Colon (tissue), 2 donors: ENCODE measurements around the gene ANAPC2.

Experiments used
- FAIRE-seq: peaks from 2 replicates; lab custom pipeline; 2012; peaks lifted over from hg19 to GRCh38; lab: Jason Lieb, UNC
- donor health status: control.
- donor health status: control.

Gene ANAPC2

DNA sequence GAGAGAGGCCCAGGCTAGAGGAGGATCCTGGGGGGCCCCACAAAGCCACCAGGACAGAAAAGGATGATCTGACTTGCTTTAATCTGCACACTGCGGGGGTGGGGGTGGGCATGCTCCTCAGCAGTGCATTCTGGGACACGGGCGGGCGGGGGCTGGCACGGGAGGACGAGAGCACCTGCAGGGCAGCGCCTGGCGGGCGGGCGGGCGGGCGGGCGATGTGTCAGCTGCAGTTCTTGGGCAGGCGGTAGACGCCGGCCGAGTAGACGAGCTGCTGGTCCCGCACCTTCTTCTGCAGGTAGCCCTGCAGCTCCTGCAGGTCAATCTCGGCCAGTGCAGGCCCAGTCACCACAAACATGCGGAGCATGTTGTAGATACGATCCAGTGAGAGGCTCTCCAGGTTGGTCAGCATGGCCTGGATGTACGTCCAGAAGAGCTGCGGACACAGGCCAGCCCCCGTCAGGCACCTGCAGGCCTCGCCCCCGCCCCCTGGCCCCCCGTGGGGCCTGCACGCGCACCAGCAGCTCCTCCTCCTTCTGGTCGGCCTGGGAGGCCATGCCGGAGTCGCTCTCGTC, 13.6 kb downstream of the ANAPC2 start:
- FAIRE-seq: no peak

DNA sequence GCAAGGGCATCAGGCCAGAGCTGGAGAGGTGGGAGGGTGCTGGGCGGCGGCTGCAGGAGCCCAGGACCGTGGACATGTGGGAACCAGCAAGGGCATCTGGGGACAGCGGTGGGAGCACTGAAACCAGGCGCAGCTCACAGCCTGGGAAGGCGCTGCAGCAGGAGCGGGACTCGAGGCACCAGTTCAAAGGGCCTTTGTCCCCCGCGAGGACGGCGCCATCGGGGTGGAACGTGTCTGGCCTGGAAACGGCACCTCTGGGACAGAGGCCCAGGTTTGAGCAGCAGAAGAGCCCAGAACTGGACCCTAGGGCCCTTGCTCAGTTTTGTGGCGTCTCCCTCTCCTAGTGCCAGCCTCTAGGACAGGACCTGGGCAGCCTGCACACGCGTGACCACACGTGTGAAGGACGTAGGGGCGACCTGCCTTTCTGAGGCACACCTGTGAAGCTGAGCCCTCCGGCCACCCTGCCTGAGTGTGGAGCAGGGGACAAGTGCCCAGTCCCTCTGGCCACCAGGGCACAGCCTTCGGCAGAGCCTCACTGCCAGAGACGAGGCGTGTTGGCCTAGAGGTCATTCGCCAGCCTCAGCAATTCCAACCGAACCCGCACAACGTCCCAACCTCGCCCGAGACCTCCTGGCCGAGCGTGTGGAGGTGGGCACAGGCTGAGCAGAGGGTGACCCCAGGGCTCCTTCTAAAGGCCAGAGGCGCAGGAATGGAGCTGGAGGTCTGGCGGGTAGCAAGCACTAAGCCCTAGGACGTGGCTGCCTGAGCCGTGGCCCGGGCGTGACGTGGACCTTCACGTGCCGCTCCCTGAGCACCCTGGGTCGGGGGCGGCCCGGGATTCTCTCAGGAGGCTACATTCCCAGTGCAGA, 14.3 kb downstream of the ANAPC2 start:
- no peak for FAIRE-seq

DNA sequence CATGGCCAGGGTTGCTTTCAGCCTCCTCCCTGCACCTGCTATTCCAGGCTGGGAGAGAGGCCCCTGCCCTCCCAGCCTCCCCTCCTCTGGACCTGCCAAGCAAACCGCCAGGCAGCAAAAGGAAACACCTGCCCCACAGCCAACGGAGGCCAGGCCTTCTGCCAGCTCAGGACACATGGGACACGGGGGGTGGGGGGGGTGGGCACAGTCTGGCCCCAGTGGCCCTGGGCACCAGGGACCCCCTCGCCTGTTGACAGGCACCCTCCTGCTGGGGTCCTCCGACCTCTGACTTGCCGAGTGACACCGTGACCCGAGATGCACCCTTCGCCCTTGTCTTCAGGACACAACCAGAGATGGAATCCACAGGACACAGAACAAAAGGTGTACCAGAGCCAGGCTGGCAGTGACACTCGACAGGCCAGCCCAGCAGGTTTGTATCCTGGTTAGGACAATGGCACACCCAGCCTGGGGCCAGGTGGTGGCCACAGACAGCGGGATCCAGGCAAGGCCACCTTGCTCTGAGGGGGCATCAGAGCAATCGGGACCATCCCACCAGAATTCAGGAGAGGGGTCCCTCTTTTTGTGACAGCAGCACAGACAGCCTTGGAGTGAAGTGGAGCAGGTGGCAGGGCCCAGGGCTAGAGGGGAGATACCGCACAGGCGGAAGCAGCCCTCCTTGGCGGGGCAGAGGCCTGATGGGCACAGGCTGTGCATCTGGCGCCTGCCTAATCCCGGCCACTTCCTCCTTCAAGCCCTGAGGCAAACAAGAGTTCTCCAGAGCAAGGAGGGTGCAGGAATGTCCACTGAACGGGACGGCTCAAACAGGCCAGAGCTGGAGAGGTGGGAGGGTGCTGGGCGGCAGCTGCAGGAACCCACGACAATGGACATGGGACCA, 15.2 kb downstream of the ANAPC2 start:
- FAIRE-seq: no peak

DNA sequence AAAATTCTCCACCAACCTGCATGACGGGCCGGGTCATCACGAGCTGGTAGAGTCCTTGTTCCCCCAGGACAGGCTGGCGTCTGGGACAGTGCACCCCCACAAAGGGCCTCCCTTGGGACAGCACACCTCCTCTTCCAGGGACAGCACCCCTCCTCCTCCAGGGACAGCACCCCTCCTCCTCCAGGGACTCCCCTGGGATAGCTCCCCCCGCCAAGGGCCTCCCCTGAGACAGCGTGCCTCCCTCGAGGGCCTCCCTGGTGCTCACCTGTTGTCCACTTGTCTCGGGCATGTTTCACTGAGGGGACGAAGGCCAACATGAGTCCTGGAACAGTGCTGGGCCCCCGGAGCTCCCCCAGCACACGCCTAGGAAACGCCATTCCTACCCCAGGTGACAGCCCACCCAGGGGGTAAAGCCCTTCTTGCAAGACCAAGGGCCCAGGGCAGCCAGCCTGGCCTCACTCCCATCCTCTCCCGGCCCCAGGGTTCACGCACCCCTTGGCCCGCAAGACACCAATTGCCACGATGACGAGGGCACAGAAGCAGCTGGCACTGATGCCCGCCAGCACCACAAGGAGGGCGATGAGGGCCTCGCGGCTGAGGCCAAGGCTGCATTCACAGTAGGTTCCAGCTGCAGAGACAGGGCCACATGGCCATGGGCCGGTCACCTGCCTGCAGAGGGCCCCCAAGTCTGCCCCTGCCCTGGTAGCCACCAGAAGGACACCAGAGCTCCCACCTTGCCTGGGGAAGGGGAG, 17.0 kb downstream of the ANAPC2 start:
- no peak for FAIRE-seq

DNA sequence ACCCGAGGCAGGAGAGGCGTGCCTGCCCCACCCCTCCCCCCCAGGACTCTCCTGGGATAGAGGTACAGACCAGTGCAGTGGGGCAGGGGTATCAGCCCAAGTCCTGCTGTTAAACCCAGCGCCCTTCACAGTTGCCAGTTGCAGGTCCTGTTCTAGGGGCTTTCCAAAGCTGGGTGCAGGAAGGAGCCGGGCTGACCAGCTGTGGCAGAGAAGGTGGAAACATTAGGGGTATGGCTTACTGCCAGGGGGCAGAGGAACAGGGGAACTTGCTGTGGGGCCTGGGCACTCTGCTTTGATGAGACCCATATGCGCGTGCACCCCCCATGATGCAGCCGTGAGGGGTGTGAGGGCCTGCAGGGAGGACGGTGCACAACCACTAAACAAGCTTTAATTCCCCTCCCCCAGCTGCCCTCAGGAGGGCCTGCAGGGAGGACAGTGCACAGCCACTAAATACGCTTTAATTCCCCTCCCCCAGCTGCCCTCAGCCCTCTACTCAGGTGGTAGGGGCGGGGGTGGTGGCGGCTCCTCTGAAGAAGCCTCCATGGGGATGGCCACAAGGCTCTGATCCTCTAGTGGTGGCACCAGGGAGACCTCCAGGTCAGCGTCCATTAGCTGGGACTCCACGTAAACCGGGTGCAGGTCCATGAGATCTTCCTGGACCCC, 17.7 kb downstream of the ANAPC2 start:
- no peak for FAIRE-seq

DNA sequence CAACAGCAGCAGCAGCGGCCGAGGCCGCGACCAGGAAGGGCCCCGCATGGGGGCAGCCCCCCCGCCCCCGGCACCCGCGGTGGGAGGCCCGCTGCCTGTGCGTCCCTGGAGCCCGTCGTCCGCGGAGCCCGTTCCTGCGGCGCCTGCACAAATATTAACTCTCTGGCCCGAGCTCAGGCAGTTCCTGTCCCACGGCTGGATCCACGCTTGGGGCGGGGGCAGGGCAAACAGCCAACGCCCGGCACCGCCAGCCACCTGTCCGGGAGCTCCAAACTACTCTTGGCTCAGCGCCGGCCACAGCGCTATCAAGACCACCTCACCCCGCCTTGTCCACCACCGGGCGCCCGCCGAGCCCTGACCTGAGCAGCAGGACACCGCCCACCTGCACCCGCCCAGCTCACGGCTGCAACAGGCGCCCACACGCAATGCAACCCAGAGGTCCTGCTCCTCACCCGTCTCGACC, 18.4 kb downstream of the ANAPC2 start, which contains the start of gene LRRC26:
Gene LRRC26 (minus strand): TSS at position 156 of the 463 bp plus-strand sequence. CDS start 108 bp downstream, at position 48.
- no peak for FAIRE-seq

DNA sequence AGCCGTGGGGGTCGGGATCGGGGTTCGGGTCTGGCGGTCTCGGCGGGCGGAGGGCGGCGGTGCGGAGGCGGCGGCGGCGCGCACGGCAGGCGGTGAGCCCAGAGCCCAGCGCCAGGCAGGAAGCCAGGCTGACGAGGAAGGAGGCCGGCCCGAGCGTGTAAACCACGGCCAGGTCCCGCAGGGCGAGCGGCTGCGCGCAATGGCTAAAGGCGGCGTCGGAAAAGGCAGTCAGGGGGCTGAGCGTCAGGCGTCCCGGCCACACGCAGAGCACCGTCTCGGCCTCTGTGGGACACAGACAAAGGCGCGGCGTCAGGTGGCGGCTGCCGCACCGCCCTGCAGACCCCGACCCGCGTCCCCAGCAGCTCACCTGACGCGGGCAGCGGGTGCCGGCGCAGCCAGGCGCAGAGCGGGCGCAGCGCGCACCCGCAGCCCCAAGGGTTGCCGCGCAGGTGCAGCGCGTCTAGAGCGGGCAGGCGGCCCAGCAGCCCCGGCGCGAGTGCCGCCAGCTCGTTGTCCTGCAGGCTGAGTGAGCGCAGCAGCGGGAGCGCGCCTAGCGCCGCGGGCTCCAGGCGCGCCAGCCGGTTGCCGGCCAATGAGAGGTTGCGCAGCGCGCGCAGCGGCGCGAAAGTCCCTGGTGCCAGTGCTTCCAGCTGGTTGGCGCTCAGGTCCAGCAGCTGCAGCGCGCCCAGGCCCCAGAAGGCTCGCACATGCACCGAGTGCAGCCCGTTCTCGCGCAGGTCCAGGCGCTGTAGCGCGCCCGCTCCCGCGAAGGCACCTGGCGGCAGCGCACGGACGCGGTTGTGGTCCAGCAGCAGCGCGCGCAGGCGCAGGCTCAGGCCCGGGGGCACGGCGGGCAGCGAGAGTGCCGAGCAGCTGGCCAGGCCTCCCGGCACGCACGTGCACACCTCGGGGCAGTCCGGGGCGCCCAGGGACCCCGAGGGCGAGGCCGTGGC, 19.2 kb downstream of the ANAPC2 start:
- no peak for FAIRE-seq

DNA sequence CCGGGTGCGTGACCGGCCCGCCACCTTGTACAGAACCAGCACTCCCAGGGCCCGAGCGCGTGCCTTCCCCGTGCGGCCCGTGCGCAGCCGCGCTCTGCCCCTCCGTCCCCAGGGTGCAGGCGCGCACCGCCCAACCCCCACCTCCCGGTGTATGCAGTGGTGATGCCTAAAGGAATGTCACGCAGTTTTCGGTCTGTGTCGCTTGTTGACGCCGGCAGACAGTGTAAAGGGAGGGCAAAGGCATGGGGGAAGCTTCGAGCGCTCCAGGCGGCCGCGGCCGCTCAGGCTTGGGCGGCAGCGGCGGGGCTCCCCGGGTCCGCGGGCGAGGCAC, 19.8 kb downstream of the ANAPC2 start:
- no peak for FAIRE-seq

DNA sequence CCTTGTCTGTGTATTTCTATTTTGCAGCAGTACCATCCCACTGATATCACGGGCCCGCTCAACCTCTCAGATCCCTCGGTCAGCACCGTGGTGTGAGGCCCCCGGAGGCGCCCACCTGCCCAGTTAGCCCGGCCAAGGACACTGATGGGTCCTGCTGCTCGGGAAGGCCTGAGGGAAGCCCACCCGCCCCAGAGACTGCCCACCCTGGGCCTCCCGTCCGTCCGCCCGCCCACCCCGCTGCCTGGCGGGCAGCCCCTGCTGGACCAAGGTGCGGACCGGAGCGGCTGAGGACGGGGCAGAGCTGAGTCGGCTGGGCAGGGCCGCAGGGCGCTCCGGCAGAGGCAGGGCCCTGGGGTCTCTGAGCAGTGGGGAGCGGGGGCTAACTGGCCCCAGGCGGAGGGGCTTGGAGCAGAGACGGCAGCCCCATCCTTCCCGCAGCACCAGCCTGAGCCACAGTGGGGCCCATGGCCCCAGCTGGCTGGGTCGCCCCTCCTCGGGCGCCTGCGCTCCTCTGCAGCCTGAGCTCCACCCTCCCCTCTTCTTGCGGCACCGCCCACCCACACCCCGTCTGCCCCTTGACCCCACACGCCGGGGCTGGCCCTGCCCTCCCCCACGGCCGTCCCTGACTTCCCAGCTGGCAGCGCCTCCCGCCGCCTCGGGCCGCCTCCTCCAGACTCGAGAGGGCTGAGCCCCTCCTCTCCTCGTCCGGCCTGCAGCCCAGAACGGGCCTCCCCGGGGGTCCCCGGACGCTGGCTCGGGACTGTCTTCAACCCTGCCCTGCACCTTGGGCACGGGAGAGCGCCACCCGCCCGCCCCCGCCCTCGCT, 20.4 kb downstream of the ANAPC2 start:
- no peak for FAIRE-seq

DNA sequence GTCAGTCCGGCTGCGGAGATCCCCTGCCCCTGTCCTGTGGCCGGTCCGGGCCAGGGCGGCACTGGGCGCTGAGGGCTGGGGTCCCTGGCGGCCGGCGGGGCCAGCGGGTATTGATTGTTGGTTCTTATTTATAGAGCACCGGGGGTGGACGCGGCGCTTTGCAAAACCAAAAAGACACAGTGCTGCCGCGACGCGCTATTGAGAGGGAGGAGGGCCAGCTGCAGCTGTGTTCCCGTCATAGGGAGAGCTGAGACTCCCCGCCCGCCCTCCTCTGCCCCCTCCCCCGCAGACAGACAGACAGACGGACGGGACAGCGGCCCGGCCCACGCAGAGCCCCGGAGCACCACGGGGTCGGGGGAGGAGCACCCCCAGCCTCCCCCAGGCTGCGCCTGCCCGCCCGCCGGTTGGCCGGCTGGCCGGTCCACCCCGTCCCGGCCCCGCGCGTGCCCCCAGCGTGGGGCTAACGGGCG, 21.0 kb downstream of the ANAPC2 start:
- no peak for FAIRE-seq

DNA sequence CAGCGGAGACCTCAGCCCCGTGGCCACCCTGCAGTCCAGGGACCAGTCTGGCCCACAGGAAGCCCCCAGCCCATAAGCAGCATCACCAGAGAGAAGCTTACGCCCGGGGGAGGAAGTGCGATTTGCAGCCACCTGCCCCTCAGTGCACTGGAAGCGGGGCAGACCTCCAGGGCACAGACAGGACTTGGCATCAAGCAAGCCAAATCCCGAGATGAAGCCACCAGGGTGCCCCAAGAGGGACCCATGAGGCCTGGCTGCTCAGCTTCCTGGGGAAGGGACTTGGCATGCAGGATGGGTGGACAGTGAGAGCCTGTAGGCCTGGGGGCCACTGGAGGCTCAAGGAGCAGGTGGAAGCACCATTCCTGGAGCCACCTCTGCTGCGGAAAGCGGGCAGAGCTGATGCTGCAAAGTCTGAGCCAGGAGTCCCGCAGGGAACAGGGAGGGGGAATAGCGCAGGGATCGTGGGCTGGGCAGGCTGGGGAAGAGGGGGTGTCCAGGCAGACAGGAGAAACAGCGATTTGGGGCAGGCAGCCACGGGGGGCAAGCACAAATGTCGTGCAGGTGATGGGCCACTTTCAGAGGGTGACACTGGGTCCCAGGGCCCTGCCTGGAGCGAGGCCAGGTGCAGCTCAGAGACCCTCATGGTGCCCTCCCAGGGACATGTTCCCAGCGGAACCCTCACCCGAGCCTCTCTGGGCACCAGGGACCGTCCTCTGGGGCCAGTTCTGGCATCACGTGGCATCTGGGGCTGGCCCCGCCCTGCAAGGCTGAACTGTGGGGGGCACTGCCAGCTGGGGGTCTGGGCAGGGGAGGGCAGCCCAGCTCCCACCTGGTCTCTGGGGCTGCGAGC, 21.8 kb downstream of the ANAPC2 start:
- no peak for FAIRE-seq

DNA sequence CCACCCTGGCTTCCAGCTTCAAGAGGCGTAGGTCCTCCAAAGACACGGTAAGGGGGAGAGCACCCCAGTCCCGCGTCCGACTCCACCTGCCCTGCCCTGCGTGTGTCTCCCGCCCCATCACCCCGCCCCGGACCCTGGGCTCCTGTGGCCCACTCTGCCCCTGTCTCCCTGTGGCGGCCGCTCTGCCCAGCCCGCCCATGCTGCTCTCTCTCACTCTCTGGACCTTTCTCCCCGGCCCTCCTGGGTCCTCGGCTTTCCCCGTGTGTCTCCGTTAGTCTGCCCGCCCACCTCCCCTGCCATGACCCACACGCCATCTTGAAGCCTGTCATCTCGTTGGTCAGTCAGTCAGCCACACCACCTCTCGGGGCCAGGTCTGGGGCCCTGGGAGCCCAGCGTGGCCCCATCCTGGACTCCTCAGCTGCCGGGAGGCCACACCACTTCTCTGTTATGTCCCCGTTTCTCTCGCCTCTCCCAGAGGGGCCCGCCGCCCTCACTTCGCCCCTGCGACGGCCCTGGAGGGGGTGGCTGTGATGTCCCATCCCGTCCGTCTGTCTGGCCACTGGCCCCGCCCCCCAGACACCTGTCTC, 23.0 kb downstream of the ANAPC2 start:
- no peak for FAIRE-seq

DNA sequence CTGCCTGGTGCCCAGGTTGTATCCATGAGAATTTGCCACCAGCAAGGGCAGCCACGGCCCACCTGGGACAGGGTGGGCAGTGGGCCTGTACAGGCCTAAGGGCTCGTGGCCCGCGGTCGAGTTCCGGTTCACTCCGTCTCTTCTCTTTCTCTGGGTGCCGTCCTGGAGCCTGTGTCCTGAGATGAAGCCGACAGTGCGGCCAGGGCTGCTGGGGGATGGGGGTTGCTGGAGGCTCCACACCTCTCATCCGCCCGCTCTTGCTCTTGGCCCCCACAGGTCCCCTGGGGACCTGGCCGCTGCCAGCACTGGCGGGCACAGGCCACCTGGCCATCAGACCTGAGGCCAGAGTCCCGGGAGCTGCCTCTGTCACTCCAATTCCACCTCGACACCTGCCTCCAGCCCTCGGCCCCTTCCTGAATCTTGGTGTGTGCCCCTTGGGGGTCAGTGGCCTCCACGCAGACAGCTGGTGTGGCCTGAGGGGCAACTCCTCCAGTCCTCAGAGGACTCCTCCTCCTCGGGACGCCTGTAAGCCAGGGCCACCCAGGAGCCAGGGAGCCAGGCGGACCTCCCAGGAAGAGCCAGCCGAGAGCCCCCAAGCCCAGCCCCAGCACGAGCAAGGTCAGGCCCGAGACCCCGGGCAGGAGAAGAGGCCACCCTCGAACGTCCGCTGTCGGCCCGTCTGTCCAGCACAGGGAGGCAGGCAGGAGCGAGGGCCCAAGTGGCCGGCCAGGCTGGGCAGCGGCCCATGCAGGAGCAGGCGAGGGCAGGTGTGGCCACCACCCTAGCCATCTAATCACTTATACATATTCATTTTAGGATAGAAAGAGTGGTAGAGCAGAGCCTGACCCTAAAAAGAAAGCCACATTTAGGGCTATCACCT, 23.8 kb downstream of the ANAPC2 start:
- FAIRE-seq: no peak

DNA sequence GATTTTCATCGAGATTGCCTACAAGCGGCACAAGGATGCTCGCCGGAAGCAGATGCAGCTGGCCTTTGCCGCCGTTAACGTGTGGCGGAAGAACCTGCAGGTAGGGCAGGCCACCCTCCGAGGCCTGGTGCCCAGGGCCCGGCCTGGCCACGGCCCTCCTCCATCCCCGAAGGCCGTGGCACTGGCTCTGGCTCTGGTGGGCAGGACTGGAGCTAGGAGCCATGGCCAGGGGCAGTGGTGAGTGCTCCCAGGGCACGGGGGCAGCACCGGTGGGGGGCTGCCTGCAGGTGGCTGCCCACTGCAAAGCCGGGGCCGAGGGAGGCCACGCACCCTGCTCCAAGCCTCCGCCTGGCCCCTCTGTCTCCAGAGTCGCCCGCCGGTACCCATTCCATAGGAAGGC, 24.6 kb downstream of the ANAPC2 start:
- no peak for FAIRE-seq

DNA sequence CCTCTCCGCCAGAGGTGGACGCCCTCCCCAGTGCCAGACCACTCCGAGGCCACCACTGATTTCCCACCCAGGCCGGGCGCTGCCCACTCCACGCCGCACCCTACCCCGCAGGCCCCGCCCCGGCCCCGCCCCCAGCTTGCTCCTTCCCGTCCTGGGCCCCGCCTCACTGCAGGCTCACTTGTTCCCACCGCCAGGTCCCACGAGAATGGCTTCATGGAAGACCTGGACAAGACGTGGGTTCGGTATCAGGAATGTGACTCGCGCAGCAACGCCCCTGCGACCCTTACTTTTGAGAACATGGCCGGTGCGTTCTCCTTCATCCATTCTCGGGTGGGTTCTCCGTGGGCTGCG, 25.0 kb downstream of the ANAPC2 start:
- no peak for FAIRE-seq

DNA sequence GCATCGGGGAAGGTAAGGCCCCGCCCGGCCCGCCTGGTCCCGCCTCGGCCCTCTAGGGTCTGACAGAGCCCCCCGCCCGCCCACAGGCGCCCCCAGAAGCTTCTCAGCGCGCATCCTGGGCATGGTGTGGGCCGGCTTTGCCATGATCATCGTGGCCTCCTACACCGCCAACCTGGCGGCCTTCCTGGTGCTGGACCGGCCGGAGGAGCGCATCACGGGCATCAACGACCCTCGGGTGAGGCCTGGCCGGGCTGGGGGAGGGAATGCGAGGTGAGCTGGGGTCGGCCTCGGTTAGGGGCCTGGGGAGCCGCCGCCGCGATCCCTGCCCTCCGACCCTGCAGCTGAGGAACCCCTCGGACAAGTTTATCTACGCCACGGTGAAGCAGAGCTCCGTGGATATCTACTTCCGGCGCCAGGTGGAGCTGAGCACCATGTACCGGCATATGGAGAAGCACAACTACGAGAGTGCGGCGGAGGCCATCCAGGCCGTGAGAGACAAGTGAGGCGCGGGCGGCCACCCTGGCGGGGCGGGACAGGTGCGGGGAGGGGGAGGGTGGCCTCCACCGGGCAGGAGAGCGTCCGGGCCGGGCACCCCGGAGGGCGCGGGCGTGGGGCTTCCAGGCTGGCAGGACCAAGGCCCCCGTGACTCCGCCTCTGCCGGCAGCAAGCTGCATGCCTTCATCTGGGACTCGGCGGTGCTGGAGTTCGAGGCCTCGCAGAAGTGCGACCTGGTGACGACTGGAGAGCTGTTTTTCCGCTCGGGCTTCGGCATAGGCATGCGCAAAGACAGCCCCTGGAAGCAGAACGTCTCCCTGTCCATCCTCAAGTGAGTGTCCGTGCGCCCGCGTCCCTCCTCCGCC, 25.6 kb downstream of the ANAPC2 start:
- no peak for FAIRE-seq
